ENCODE measurements around the gene CAPZB. TPM values are rescaled to one million over a fixed set of nuclear protein-coding genes. Genes with fewer than 3 reads are reported as not detected.

The CAPZB gene
- total and polyA plus RNA-seq, 5 experiments from 2014 or later = 268 to 592 (median 475) TPM

GRCh38 chr1:19384772-19385187 is 100.6 kb downstream of the CAPZB start:
- DNase-seq = no peak
- peak overlapping the region in 7 of 10 donors; percentile 7 to 86 (median 78) for H3K27ac Mint-ChIP-seq
- H3K4me3 Mint-ChIP-seq = no peak overlapping the region
- H3K4me1 Mint-ChIP-seq = peaks cover 19 to 55% (median 41%) of the 10 kb centered on the region in 4 donors
- no peaks in the 10 kb centered on the region for H3K27me3 Mint-ChIP-seq
- ATAC-seq = no peak
- POLR2A ChIA-PET = interaction anchor here (0.8 kb wide), 1 partner anchor 21 kb away, joined by 3 read pairs; no protein-coding TSS in a partner anchor
- H3K36me3 Mint-ChIP-seq = peaks cover 0 to 67% (median 2%) of the 10 kb centered on the region in 3 donors
- no peaks in the 10 kb centered on the region for H3K9me3 Mint-ChIP-seq

GRCh38 chr1:19384113-19384512 is 101.2 kb downstream of the CAPZB start:
- no peak overlapping the region for H3K4me3 Mint-ChIP-seq
- no peak for ATAC-seq
- peak overlapping the region in 5 of 10 donors; percentile 1 to 82 (median 50) for H3K27ac Mint-ChIP-seq
- peaks cover 0 to 73% (median 2%) of the 10 kb centered on the region in 3 donors for H3K36me3 Mint-ChIP-seq
- no peaks in the 10 kb centered on the region for H3K27me3 Mint-ChIP-seq
- no peak for DNase-seq
- POLR2A ChIA-PET = no interaction called here
- H3K9me3 Mint-ChIP-seq = no peaks in the 10 kb centered on the region
- peaks cover 14 to 53% (median 37%) of the 10 kb centered on the region in 4 donors for H3K4me1 Mint-ChIP-seq

GRCh38 chr1:19382222-19382621 is 103.1 kb downstream of the CAPZB start:
- Mint-ChIP-seq H3K9me3 (no peaks in the 10 kb centered on the region), H3K4me3 (no peak overlapping the region), H3K36me3 (peaks cover 0 to 87% (median 11%) of the 10 kb centered on the region in 3 donors), H3K27me3 (no peaks in the 10 kb centered on the region), H3K4me1 (peaks cover 8 to 42% (median 23%) of the 10 kb centered on the region in 4 donors), H3K27ac (peak overlapping the region in 3 of 10 donors; percentile 18 to 38 (median 31))
- ATAC-seq (no peak), DNase-seq (no peak)
- POLR2A ChIA-PET = interaction anchor here (0.6 to 0.7 kb wide), 2 partner anchors 24 to 111 kb away, joined by 3 to 7 read pairs; no protein-coding TSS in a partner anchor

- Mint-ChIP-seq H3K27ac (peak overlapping the region in 2 of 10 donors; percentile 31 to 82), H3K9me3 (no peaks in the 10 kb centered on the region), H3K4me3 (peak overlapping the region in 1 of 10 donors; percentile 18), H3K4me1 (peaks cover 6 to 36% (median 21%) of the 10 kb centered on the region in 4 donors), H3K27me3 (no peaks in the 10 kb centered on the region), H3K36me3 (peaks cover 0 to 93% (median 11%) of the 10 kb centered on the region in 3 donors)
- POLR2A ChIA-PET = no interaction called here
- ATAC-seq (no peak), DNase-seq (no peak)
Measured at GRCh38 chr1:19381261-19381660, 104.1 kb downstream of the CAPZB start.

GRCh38 chr1:19377812-19378718 is 107.3 kb downstream of the CAPZB start:
- H3K27me3 Mint-ChIP-seq = no peaks in the 10 kb centered on the region
- no peak overlapping the region for H3K4me3 Mint-ChIP-seq
- peaks cover 0 to 86% (median 8%) of the 10 kb centered on the region in 3 donors for H3K36me3 Mint-ChIP-seq
- H3K9me3 Mint-ChIP-seq = no peaks in the 10 kb centered on the region
- no peak for ATAC-seq
- DNase-seq = no peak
- peaks cover 8 to 35% (median 13%) of the 10 kb centered on the region in 4 donors for H3K4me1 Mint-ChIP-seq
- H3K27ac Mint-ChIP-seq = peak overlapping the region in 7 of 10 donors; percentile 27 to 61 (median 39)
- POLR2A ChIA-PET = interaction anchor here (0.9 kb wide), 1 partner anchor 9 kb away, joined by 3 read pairs; no protein-coding TSS in a partner anchor

GRCh38 chr1:19376428-19377372 is 108.6 kb downstream of the CAPZB start:
- Mint-ChIP-seq H3K27ac (peak overlapping the region in 4 of 10 donors; percentile 36 to 60 (median 44)), H3K4me1 (peaks cover 6 to 40% (median 16%) of the 10 kb centered on the region in 4 donors), H3K9me3 (no peaks in the 10 kb centered on the region), H3K27me3 (no peaks in the 10 kb centered on the region), H3K4me3 (no peak overlapping the region), H3K36me3 (peaks cover 0 to 84% (median 8%) of the 10 kb centered on the region in 3 donors)
- DNase-seq = no peak
- ATAC-seq = no peak
- POLR2A ChIA-PET = interaction anchor here (0.9 kb wide), 1 partner anchor 10 kb away, joined by 3 read pairs; no protein-coding TSS in a partner anchor

GRCh38 chr1:19375631-19376400 is 109.5 kb downstream of the CAPZB start:
- POLR2A ChIA-PET = no interaction called here
- H3K27me3 Mint-ChIP-seq = no peaks in the 10 kb centered on the region
- H3K9me3 Mint-ChIP-seq = no peaks in the 10 kb centered on the region
- H3K27ac Mint-ChIP-seq = peak overlapping the region in 6 of 10 donors; percentile 17 to 81 (median 60)
- no peak for DNase-seq
- H3K4me1 Mint-ChIP-seq = peaks cover 7 to 46% (median 19%) of the 10 kb centered on the region in 4 donors
- no peak overlapping the region for H3K4me3 Mint-ChIP-seq
- peaks cover 0 to 80% (median 8%) of the 10 kb centered on the region in 3 donors for H3K36me3 Mint-ChIP-seq
- ATAC-seq = no peak

GRCh38 chr1:19374926-19375325 is 110.4 kb downstream of the CAPZB start:
- POLR2A ChIA-PET = no interaction called here
- H3K36me3 Mint-ChIP-seq = peaks cover 0 to 77% (median 8%) of the 10 kb centered on the region in 3 donors
- H3K9me3 Mint-ChIP-seq = no peaks in the 10 kb centered on the region
- H3K4me1 Mint-ChIP-seq = peaks cover 11 to 52% (median 24%) of the 10 kb centered on the region in 4 donors
- no peaks in the 10 kb centered on the region for H3K27me3 Mint-ChIP-seq
- peak overlapping the region in 4 of 10 donors; percentile 20 to 78 (median 66) for H3K27ac Mint-ChIP-seq
- no peak for DNase-seq
- no peak for ATAC-seq
- H3K4me3 Mint-ChIP-seq = no peak overlapping the region

- DNase-seq (no peak), ATAC-seq (peak in 1 of 2 donors; percentile 57)
- Mint-ChIP-seq H3K36me3 (peaks cover 0 to 71% (median 8%) of the 10 kb centered on the region in 3 donors), H3K27me3 (no peaks in the 10 kb centered on the region), H3K9me3 (no peaks in the 10 kb centered on the region), H3K4me3 (no peak overlapping the region), H3K4me1 (peaks cover 13 to 54% (median 24%) of the 10 kb centered on the region in 4 donors), H3K27ac (peak overlapping the region in 6 of 10 donors; percentile 19 to 85 (median 66))
- POLR2A ChIA-PET = no interaction called here
Measured at GRCh38 chr1:19374083-19374801, 111.1 kb downstream of the CAPZB start.

GRCh38 chr1:19373211-19374082 is 111.9 kb downstream of the CAPZB start:
- DNase-seq (no peak), ATAC-seq (no peak)
- Mint-ChIP-seq H3K36me3 (peaks cover 0 to 65% (median 8%) of the 10 kb centered on the region in 3 donors), H3K9me3 (no peaks in the 10 kb centered on the region), H3K27me3 (no peaks in the 10 kb centered on the region), H3K27ac (peak overlapping the region in 4 of 10 donors; percentile 15 to 85 (median 61)), H3K4me1 (peaks cover 13 to 61% (median 28%) of the 10 kb centered on the region in 4 donors), H3K4me3 (no peak overlapping the region)
- POLR2A ChIA-PET = interaction anchor here (0.6 kb wide), 1 partner anchor 47 kb away, joined by 3 read pairs; no protein-coding TSS in a partner anchor

All from naive thymus-derived CD8-positive, alpha-beta T cell (primary cell).